HG03139 (cell line): ENCODE measurements around the gene ST3GAL6.

Experiments used
- ATAC-seq: cut with Tn5 transposase; IDR thresholded peaks from one replicate; pipeline ENCODE4 v1.9.1; 2021; ENCODE audit not compliant: unreplicated experiment

ST3GAL6 gene

GRCh38 chr3:98763076-98763475 is at the start of gene ST3GAL6:
Gene ST3GAL6 (plus strand): TSS chr3:98763340. CDS start chr3:98768441, 5,101 bp downstream.
- ATAC-seq, result peak; percentile 38

GRCh38 chr3:98713984-98714383 is 49.2 kb upstream of the ST3GAL6 start:
- no peak for ATAC-seq

- ATAC-seq, result no peak
Measured at GRCh38 chr3:98717584-98717983, 45.6 kb upstream of the ST3GAL6 start.

- ATAC-seq, result no peak
Measured at GRCh38 chr3:98718730-98719129, 44.4 kb upstream of the ST3GAL6 start.

- no peak for ATAC-seq
Measured at GRCh38 chr3:98721776-98722175, 41.4 kb upstream of the ST3GAL6 start.

GRCh38 chr3:98722389-98722788 is 40.8 kb upstream of the ST3GAL6 start:
- ATAC-seq, result no peak

- no peak for ATAC-seq
Measured at GRCh38 chr3:98725352-98725751, 37.8 kb upstream of the ST3GAL6 start.

- no peak for ATAC-seq
Measured at GRCh38 chr3:98726084-98726483, 37.1 kb upstream of the ST3GAL6 start.

- ATAC-seq, result no peak
Measured at GRCh38 chr3:98727638-98728037, 35.5 kb upstream of the ST3GAL6 start.

- ATAC-seq, result no peak
Measured at GRCh38 chr3:98728672-98729071, 34.5 kb upstream of the ST3GAL6 start.

- ATAC-seq, result no peak
Measured at GRCh38 chr3:98730338-98730737, 32.8 kb upstream of the ST3GAL6 start.

- ATAC-seq, result no peak
Measured at GRCh38 chr3:98730886-98731537, 32.1 kb upstream of the ST3GAL6 start.

GRCh38 chr3:98731720-98732285 is 31.3 kb upstream of the ST3GAL6 start:
- peak; percentile 42 for ATAC-seq

- peak; percentile 26 for ATAC-seq
Measured at GRCh38 chr3:98732286-98733052, 30.7 kb upstream of the ST3GAL6 start.

- peak; percentile 32 for ATAC-seq
Measured at GRCh38 chr3:98733053-98733811, 29.9 kb upstream of the ST3GAL6 start.

- ATAC-seq, result no peak
Measured at GRCh38 chr3:98733812-98734281, 29.3 kb upstream of the ST3GAL6 start.

- ATAC-seq, result no peak
Measured at GRCh38 chr3:98734306-98734705, 28.8 kb upstream of the ST3GAL6 start.

GRCh38 chr3:98734735-98735134 is 28.4 kb upstream of the ST3GAL6 start:
- no peak for ATAC-seq

- ATAC-seq, result no peak
Measured at GRCh38 chr3:98735296-98735695, 27.8 kb upstream of the ST3GAL6 start.

- ATAC-seq, result no peak
Measured at GRCh38 chr3:98735761-98736269, 27.3 kb upstream of the ST3GAL6 start.

- ATAC-seq, result no peak
Measured at GRCh38 chr3:98737301-98737700, 25.8 kb upstream of the ST3GAL6 start.
